Activated T-cell treated with anti-CD3 and anti-CD28 coated beads, Interleukin-2, amount 50 U/mL, for 72 hours (primary cell): ENCODE measurements around the gene OPALIN. TPM values are rescaled to one million over a fixed set of nuclear protein-coding genes. Genes with fewer than 3 reads are reported as not detected.
"Not testable (repeated sequence)": the region's sequence is repeated elsewhere in the genome, so short reads cannot be mapped to it uniquely, and the experiment has no call there.

Source experiments
- ATAC-seq, 2 donors: fragments of 150-1000 bp; cut with Tn5 transposase; replicated peaks in 1 of 2; 2 replicates each; pipeline ENCODE4 v1.10.0; 2021; ENCODE audit warnings: moderate library complexity in 2 of 2, mild to moderate bottlenecking in 1 of 2
- DNase-seq, 2 donors: peaks; one replicate each; pipeline ENCODE4 v3.0.0; 2021 to 2022; ENCODE audit warnings: mixed read lengths in 1 of 2
- H3K27ac Mint-ChIP-seq: one replicate; pipeline ENCODE4 v1.8.0; 2022; ENCODE audit warnings: mild to moderate bottlenecking, moderate library complexity, mixed read lengths
- H3K27me3 Mint-ChIP-seq: one replicate; pipeline ENCODE4 v1.8.0; 2022; ENCODE audit warnings: low read depth, mixed read lengths
- H3K36me3 Mint-ChIP-seq, 2 donors: one replicate each; pipeline ENCODE4 v1.8.0; 2022; ENCODE audit warnings: mixed read lengths in 2 of 2, mild to moderate bottlenecking in 1 of 2; ENCODE audit not compliant: insufficient read depth in 2 of 2
- H3K4me1 Mint-ChIP-seq: one replicate; pipeline ENCODE4 v1.8.0; 2022; ENCODE audit warnings: low read depth, mixed read lengths
- H3K4me3 Mint-ChIP-seq, 2 donors: one replicate each; pipeline ENCODE4 v1.8.0; 2022; ENCODE audit warnings: mild to moderate bottlenecking in 2 of 2, mixed read lengths in 2 of 2, moderate library complexity in 2 of 2
- H3K9me3 Mint-ChIP-seq, 2 donors: one replicate each; pipeline ENCODE4 v1.8.0; 2022; ENCODE audit warnings: mixed read lengths in 2 of 2
- total RNA-seq, 2 donors: library from RNA; stranded (reverse); gene quantifications; one replicate each; pipeline ENCODE4 v1.2.3, GENCODE V29; 2022

Gene OPALIN
- total RNA-seq, 2 donors from 2014 or later, result not detected

DNA sequence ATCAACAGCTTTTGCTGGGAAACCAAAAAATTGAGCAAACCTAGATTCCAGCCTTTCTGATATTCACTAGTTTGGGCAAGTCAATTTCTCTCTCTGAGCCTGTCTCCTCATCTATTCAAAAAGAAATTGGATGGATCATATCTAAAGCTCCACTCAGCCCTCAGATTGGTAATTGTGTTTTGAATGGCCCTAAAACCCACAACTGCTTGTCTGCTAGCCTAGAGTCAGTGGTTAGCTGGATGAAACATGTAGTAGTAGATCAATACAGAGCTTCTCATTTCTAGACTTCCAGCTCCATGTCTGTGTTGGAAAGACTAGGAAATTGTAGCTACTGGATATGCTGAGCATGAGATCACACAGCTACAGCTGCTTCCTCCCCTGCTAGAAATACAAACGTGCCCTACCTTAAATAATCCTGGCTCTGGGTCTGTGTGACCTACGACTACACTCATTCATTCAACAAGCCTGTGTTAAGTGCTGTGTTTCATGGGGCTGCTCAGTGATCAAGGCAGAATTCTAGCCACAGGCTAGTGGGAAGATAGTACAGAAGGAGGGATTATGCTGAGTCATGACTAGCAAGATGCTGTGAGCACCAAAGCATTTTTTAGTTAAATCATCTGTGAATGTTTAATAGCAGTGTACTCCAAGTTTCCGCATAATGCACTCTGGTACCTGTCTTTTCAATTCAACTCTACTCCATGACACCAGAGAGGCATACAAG lies 38.9 kb downstream of the OPALIN start:
- ATAC-seq (peak; percentile 37 to 69), DNase-seq (no peak)
- Mint-ChIP-seq H3K4me1 (no peaks in the 10 kb centered on the region), H3K27me3 (peaks cover 9% of the 10 kb centered on the region), H3K36me3 (no peaks in the 10 kb centered on the region), H3K4me3 (no peak overlapping the region), H3K9me3 (no peaks in the 10 kb centered on the region), H3K27ac (no peak overlapping the region)

DNA sequence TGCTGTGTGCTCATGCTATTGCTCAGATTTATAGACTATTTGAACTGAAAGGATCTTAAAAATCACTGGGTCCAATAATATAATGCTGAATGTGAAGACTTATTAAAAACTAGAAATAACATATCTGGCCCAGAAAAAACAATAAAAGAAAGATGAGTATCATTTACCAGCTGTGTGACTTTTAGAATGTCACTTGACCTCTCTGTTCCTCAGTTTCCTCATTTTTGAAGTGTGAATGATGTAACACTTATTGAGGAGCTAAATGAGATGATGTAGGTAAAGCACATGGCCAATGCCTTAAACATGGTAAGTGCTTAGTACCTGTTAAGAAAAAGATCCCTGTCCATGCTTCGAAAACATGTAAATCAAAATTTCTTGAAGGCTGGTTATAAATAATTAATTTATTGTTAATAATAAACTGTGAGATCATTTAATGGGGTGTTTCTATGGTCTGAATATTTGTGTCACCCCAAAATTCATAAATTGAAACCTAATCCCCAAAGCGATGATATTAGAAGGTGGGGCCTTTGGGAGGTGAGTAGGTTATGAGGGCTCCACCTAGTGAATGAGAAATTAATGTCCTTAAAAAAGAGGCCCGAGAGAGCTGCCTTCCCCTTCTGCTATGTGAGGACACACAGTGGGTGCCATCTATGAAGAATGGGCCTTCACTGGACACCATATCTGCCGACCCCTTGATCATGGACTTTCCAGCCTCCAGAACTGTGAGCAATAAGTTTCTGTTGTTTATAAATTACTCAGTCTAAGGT lies 41.6 kb downstream of the OPALIN start:
- DNase-seq (no peak), ATAC-seq (no peak)
- H3K27ac Mint-ChIP-seq, result no peak overlapping the region
- no peaks in the 10 kb centered on the region for H3K27me3 Mint-ChIP-seq
- no peaks in the 10 kb centered on the region for H3K4me1 Mint-ChIP-seq
- H3K36me3 Mint-ChIP-seq, result no peaks in the 10 kb centered on the region
- no peak overlapping the region for H3K4me3 Mint-ChIP-seq
- H3K9me3 Mint-ChIP-seq, result no peaks in the 10 kb centered on the region

DNA sequence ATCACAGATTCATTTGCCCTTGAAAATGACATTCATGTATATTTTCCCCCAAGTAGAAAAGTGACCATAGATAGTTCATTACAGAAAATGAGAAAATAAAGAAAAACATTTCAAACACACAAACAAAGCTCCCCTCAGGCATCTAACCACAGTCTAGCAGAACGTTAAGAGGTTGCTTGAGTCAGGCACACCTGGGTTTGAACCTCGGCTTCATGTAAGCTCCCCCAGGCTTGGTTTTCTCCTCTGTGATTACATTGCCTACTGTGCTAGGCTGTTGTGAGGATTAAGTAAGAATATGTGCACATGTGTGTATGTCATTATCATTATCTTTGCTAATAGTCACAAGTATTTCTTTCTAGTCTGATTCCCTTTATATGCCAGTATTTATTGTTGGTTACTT lies 45.5 kb downstream of the OPALIN start:
- Mint-ChIP-seq H3K27me3 (no peaks in the 10 kb centered on the region), H3K9me3 (no peaks in the 10 kb centered on the region), H3K36me3 (no peaks in the 10 kb centered on the region), H3K27ac (no peak overlapping the region), H3K4me3 (no peak overlapping the region), H3K4me1 (no peaks in the 10 kb centered on the region)
- no peak for DNase-seq
- ATAC-seq, result no peak

DNA sequence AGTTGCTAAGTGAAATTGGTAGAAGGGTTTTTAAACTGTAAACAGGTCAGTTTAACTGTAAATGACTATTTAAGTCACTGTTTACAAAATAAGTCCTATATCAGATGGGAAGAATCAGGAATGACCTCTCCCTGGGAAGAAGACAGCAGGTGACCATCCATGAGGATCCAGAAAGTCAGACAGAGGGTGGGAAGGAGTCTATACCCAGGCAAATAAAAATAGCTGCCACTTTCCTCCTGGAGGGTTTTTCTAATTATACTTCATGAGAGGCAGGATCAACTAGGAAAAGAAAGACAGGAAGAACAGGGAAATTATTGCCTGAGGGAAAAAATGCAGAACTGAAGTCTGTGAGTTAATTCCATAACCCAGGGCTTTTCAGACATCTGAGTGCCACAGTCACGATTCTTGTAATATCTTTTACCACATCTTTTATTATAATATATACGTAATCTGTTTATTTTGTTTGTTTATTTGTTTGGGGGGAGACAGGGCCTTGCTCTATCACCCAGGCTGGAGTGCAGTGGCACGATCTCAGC lies 47.6 kb downstream of the OPALIN start:
- Mint-ChIP-seq H3K27ac (no peak overlapping the region), H3K9me3 (no peaks in the 10 kb centered on the region), H3K4me1 (peaks cover 9% of the 10 kb centered on the region), H3K27me3 (peaks cover 4% of the 10 kb centered on the region), H3K4me3 (no peak overlapping the region), H3K36me3 (no peaks in the 10 kb centered on the region)
- DNase-seq, result no peak
- no peak for ATAC-seq

DNA sequence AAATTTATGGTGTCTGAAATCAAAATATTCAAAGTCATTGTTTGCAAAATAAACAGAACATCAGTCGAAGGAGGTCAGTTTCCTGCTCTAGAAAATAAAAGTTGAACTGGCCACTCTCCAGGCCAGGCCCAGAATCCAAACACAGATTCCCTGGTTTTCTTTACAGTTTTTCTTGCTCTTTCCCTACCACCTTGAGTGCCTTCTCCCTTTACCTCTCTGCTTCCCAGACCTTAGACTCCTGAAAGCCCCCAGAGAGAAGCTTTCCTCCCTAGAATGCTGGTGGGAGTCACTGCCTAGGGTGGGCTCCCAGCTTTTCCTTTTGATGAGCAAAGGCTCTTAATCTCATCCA lies 48.5 kb downstream of the OPALIN start:
- Mint-ChIP-seq H3K9me3 (no peaks in the 10 kb centered on the region), H3K4me1 (peaks cover 13% of the 10 kb centered on the region), H3K27me3 (peaks cover 4% of the 10 kb centered on the region), H3K27ac (no peak overlapping the region), H3K36me3 (no peaks in the 10 kb centered on the region), H3K4me3 (no peak overlapping the region)
- DNase-seq (no peak), ATAC-seq (no peak)

DNA sequence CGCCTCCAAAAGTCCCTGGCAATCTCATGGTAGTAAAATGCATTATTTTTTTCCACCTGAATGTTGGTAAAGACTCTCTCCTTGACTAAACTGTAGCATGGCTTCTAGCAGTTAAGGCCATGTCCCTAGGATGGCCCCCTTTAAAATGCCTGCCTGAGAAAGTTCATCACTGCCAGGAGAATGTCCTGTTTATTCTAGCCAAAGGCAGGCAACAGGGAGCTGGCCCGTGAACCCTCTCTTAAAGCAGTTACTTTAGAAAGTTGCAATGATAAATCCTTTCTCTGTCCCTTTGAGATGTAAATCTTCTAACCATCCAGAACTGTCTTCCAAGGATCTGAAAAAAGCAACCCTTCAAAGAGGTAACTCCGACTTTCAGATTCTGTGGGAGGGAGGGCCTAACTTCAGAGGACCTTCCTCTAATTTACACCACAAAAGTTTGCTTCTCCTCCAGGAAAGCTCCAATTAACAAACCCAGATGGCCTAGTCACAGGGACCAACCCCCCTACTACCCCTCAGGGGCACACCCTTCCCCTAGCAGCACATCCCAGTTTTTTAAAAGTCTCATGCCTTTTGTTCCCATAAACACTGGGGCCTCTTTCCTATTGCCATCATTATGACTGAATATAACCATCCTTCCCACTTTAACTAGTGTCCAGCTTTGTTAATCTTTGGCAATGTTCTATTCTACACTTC lies 49.0 kb downstream of the OPALIN start:
- DNase-seq, result no peak
- H3K9me3 Mint-ChIP-seq, result no peaks in the 10 kb centered on the region
- H3K4me3 Mint-ChIP-seq, result no peak overlapping the region
- H3K4me1 Mint-ChIP-seq, result peaks cover 18% of the 10 kb centered on the region
- H3K36me3 Mint-ChIP-seq, result no peaks in the 10 kb centered on the region
- H3K27me3 Mint-ChIP-seq, result peaks cover 4% of the 10 kb centered on the region
- ATAC-seq, result no peak
- H3K27ac Mint-ChIP-seq, result no peak overlapping the region

DNA sequence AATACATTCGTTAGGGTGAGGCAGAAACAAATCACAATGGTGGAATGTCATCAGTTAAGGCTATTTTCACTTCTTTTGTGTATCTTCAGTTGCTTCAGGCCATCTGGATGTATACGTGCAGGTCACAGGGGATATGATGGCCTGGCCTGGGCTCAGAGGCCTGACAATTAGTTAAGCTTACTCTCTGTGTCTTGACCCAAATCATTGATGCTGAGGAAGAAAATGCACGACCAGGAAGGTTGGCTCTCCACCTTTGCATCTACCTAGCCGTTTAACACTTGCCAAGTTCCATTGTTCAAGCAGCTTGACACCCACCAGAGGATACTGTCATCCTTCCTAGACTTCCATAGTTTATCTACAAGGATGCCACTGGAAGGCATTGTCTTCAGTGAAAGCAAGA lies 49.9 kb downstream of the OPALIN start:
- DNase-seq, H3K4me3 Mint-ChIP-seq, H3K27me3 Mint-ChIP-seq, H3K27ac Mint-ChIP-seq, H3K36me3 Mint-ChIP-seq, H3K9me3 Mint-ChIP-seq, ATAC-seq: not testable (repeated sequence)
- H3K4me1 Mint-ChIP-seq, result peaks cover 26% of the 10 kb centered on the region

DNA sequence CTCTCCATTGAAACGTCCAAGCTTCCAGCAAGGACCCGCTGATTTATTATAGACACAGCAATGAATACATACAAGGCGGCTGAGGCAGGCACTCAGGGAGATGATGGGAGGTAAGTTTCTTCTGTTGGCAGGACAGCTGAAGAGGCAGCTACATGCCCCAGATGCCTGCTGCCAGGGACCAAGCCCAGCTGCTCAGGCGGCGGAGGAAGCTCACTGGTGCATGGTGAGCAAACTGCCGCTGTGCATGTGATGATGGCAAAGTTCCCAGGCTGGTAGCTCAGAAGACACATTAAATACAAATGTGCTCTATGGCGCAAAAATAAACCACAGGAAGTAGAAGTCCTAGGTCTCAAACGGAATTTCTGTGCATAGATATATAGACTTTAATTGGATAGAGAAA lies 52.3 kb downstream of the OPALIN start:
- peaks cover 26% of the 10 kb centered on the region for H3K4me1 Mint-ChIP-seq
- DNase-seq (peak in 1 of 2 donors; percentile 3), ATAC-seq (no peak)
- H3K27me3 Mint-ChIP-seq, result peaks cover 4% of the 10 kb centered on the region
- H3K36me3 Mint-ChIP-seq, result no peaks in the 10 kb centered on the region
- H3K9me3 Mint-ChIP-seq, result no peaks in the 10 kb centered on the region
- H3K27ac Mint-ChIP-seq, result no peak overlapping the region
- peak overlapping the region in 1 of 2 donors; percentile 26 for H3K4me3 Mint-ChIP-seq

DNA sequence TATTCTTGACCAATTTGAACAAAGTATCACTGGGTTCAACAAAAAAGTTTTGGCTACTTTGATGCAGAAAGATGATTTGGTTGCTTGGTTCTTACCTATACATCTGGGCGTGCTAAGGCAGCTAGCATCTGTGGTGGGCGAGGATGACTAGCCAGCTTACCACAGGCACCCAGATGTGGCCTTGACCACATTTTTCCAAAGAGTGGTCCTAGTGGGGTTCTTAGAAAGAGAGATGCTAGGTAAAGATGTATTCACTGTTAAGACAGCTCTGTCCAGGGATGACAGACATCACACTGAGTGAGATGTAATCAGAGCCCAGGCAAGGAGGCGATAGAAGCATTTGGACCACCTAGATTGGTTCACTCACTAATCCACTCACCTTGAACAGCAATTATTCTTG lies 53.8 kb downstream of the OPALIN start:
- ATAC-seq, result peak; percentile 44 to 78
- Mint-ChIP-seq H3K36me3 (no peaks in the 10 kb centered on the region), H3K9me3 (no peaks in the 10 kb centered on the region), H3K27ac (no peak overlapping the region), H3K4me3 (no peak overlapping the region), H3K27me3 (peaks cover 4% of the 10 kb centered on the region), H3K4me1 (peaks cover 27% of the 10 kb centered on the region)
- DNase-seq, result peak in 1 of 2 donors; percentile 37

DNA sequence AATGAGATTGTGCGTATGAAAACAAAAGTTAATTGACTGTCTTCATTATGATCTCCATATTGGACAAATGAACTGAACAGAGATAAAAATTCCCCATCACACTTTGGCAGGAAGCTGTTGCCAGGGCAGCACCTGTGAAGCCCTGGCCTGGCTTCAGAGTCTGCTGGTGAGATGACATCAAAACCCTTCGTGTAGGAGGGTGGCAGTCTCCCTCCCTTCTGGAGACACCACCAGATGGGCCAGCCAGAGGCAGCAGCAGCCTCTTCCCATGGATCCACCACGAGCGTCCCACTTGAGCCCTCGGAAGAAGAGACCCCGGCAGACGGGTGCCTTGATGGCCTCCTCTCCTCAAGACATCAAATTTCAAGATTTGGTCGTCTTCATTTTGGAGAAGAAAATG lies 54.6 kb downstream of the OPALIN start, which contains the start of gene DNTT:
DNTT (plus strand) TSS at position 205 of the 400 bp plus-strand sequence; CDS start at position 269, 64 bp downstream.
- Mint-ChIP-seq H3K4me1 (peaks cover 35% of the 10 kb centered on the region), H3K4me3 (peak within 1 kb of the TSS in 1 of 2 donors; percentile 27), H3K27me3 (peaks cover 4% of the 10 kb centered on the region), H3K27ac (no peak within 1 kb of the TSS), H3K36me3 (no peaks in the 10 kb centered on the region), H3K9me3 (no peaks in the 10 kb centered on the region)
- ATAC-seq, result no peak
- no peak for DNase-seq

DNA sequence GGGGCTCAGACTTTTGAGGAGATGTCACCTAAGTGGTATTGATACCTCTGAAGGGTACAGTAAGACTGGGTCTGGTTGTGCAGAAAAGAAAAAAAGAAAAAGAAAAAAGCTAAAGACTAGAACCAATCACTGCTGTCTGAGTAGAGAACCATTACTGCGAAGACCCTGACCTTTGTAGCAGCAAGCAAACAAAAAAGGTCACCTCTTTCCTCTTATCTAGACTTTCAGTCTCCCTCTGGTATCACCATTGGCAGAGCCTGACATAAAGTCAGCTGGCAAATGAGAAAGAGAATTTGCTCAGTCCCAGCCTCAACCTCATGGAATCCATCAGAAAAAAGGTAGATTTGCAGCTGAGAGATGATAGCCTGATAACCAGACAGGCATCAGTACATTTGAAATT lies 57.2 kb downstream of the OPALIN start:
- Mint-ChIP-seq H3K4me3 (no peak overlapping the region), H3K27me3 (no peaks in the 10 kb centered on the region), H3K27ac (no peak overlapping the region), H3K9me3 (no peaks in the 10 kb centered on the region), H3K36me3 (no peaks in the 10 kb centered on the region), H3K4me1 (peaks cover 49% of the 10 kb centered on the region)
- ATAC-seq, result no peak
- DNase-seq, result no peak

DNA sequence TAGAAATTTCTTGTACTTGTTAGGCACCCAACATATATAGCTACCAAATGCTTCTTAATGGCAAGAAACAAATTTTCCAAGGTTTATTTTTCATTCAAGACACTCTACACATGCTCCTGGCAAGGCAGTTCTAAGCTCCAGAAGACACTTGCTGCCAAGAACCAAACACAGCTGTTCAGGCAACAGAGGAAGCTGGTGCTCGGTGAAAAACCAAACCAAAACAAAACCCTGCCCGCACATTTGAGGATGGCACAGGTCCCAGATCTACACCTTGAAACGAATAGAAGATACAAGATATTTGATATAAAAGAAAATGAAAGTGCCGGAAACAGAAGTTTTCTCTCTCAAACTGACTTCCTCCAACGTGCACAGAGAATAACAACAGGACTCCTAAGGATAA lies 59.4 kb downstream of the OPALIN start:
- Mint-ChIP-seq H3K27ac (peak overlapping the region; percentile 70), H3K36me3 (no peaks in the 10 kb centered on the region), H3K4me1 (peaks cover 41% of the 10 kb centered on the region), H3K27me3 (no peaks in the 10 kb centered on the region), H3K9me3 (no peaks in the 10 kb centered on the region), H3K4me3 (peak overlapping the region; percentile 70 to 83)
- DNase-seq (no peak), ATAC-seq (peak in 1 of 2 donors; percentile 22)

DNA sequence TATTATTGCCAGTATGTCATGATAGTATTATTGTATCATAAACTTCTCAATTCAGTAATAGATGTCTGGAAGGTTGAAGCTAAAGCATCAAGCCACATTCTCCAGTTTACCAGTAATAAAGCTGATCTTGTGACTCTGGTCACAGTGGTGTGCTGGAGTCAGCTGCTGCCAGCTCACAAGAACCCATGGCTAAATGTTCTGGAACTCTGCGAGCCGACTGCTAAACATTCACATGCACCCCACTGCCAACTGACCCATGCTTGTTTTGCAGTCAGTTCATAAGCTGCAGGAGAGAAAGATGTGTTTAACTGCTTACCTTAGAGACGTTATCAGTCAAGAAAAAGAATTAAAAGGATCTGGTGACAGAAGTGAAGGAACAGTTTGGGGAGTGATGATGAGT lies 60.4 kb downstream of the OPALIN start:
- H3K4me3 Mint-ChIP-seq, result peak overlapping the region in 1 of 2 donors; percentile 15
- no peaks in the 10 kb centered on the region for H3K36me3 Mint-ChIP-seq
- no peak for DNase-seq
- H3K4me1 Mint-ChIP-seq, result peaks cover 37% of the 10 kb centered on the region
- ATAC-seq, result no peak
- no peaks in the 10 kb centered on the region for H3K27me3 Mint-ChIP-seq
- H3K9me3 Mint-ChIP-seq, result no peaks in the 10 kb centered on the region
- peak overlapping the region; percentile 3 for H3K27ac Mint-ChIP-seq
